GM12892 (cell line): ENCODE data around the gene INPP5E. TPM values are rescaled to one million over a fixed set of nuclear protein-coding genes. Genes with fewer than 3 reads are reported as not detected.

Experiments
- DNase-seq: peaks from one replicate; pipeline ENCODE4 v3.0.0; 2011; ENCODE audit not compliant: insufficient read length
- FAIRE-seq: peaks from 2 replicates; lab custom pipeline; 2011; peaks lifted over from hg19 to GRCh38; lab: Jason Lieb, UNC
- POLR2A ChIP-seq: IDR thresholded peaks from 2 replicates; pipeline ENCODE4 v1.6.1; 2011; ENCODE audit warnings: low read depth, low read length, control low read depth
- POLR2AphosphoS5 ChIP-seq: IDR thresholded peaks from 2 replicates; pipeline ENCODE4 v1.6.1; 2011; ENCODE audit warnings: low read depth, low read length, control low read depth
- TAF1 ChIP-seq: IDR thresholded peaks from 2 replicates; pipeline ENCODE4 v1.6.1; 2011; ENCODE audit warnings: low read depth, mild to moderate bottlenecking, control low read depth, low read length, borderline replicate concordance
- polyA plus RNA-seq: library from polyadenylated mRNA; unstranded; fragments of >200 nt; gene quantifications from one replicate; pipeline ENCODE4 v1.2.1, GENCODE V29; 2012; ENCODE audit warnings: missing spikeins, inconsistent platforms; ENCODE audit not compliant: missing spikeins

INPP5E gene
- polyA plus RNA-seq = 5.4 TPM

GRCh38 chr9:136439481-136440408 lies at the start of gene INPP5E:
Gene INPP5E, minus strand, starts transcription at chr9:136439845. Its CDS starts 426 bp downstream, at chr9:136439419.
- FAIRE-seq (peak; percentile 98), DNase-seq (peak; percentile 96)
- TF ChIP-seq TAF1 (peak; percentile 31; the same call in 1 of the 2 replicates), POLR2A (no peak), POLR2AphosphoS5 (peak; percentile 55; the same call in 1 of the 2 replicates)

- TF ChIP-seq TAF1 (no peak), POLR2AphosphoS5 (no peak), POLR2A (no peak)
Measured at GRCh38 chr9:136488247-136489214, 48.9 kb upstream of the INPP5E start.

GRCh38 chr9:136487672-136488071 lies 48.0 kb upstream of the INPP5E start:
- no peak for TF ChIP-seq POLR2A
- TF ChIP-seq POLR2AphosphoS5 = no peak
- no peak for TF ChIP-seq TAF1
- FAIRE-seq = no peak

More at GRCh38 chr9:136488247-136489214, 48.9 kb upstream of the INPP5E start:
- DNase-seq (no peak), FAIRE-seq (peak; percentile 67)

GRCh38 chr9:136486823-136487620 lies 47.4 kb upstream of the INPP5E start:
- no peak for TF ChIP-seq TAF1
- no peak for TF ChIP-seq POLR2A
- no peak for DNase-seq
- FAIRE-seq = no peak

More at GRCh38 chr9:136487672-136488071, 48.0 kb upstream of the INPP5E start:
- no peak for DNase-seq

- no peak for DNase-seq
- FAIRE-seq = no peak
- TF ChIP-seq TAF1 = no peak
- TF ChIP-seq POLR2AphosphoS5 = no peak
- TF ChIP-seq POLR2A = no peak
Measured at GRCh38 chr9:136486131-136486530, 46.5 kb upstream of the INPP5E start.

- DNase-seq (peak; percentile 74), FAIRE-seq (peak; percentile 81)
- no peak for TF ChIP-seq POLR2A
- no peak for TF ChIP-seq POLR2AphosphoS5
- TF ChIP-seq TAF1 = no peak
Measured at GRCh38 chr9:136485049-136486045, 45.7 kb upstream of the INPP5E start.

- FAIRE-seq = no peak
- no peak for TF ChIP-seq POLR2A
- TF ChIP-seq POLR2AphosphoS5 = no peak
- TF ChIP-seq TAF1 = no peak
- no peak for DNase-seq
Measured at GRCh38 chr9:136484153-136485048, 44.8 kb upstream of the INPP5E start.

GRCh38 chr9:136483589-136484152 lies 44.0 kb upstream of the INPP5E start:
- TF ChIP-seq POLR2AphosphoS5 (no peak), TAF1 (no peak), POLR2A (peak; percentile 57)
- FAIRE-seq (no peak), DNase-seq (peak; percentile 95)
